ENCODE measurements around the gene GTF2H2C.
A peak's percentile ranks its signal among the peaks of the same experiment; 100 is the strongest.
"Not testable (repeated sequence)": the region's sequence is repeated elsewhere in the genome, so short reads cannot be mapped to it uniquely, and the experiment has no call there.

GTF2H2C gene

GRCh38 chr5:69528609-69529008 lies 31.4 kb upstream of the GTF2H2C start:
- Histone ChIP-seq H3K36me3 (no peaks in the 10 kb centered on the region), H3K27me3 (peaks cover 59% of the 10 kb centered on the region)
- no peak for DNase-seq

GRCh38 chr5:69530561-69531405 lies 29.2 kb upstream of the GTF2H2C start:
- DNase-seq, result no peak
- Histone ChIP-seq H3K4me1 (no peaks in the 10 kb centered on the region), H3K9me3 (no peaks in the 10 kb centered on the region), H3K27me3 (peaks cover 59% of the 10 kb centered on the region), H3K4me3 (ENCODE audit: low read depth, low read length) (no peak overlapping the region), H3K36me3 (no peaks in the 10 kb centered on the region)
- TF ChIP-seq CTCF (IDR thresholded peaks at IDR 0.05; ENCODE audit: low read depth, low read length), result no peak

More at GRCh38 chr5:69528609-69529008, 31.4 kb upstream of the GTF2H2C start:
- H3K9me3 ChIP-seq, result no peaks in the 10 kb centered on the region
- no peaks in the 10 kb centered on the region for H3K4me1 ChIP-seq
- H3K4me3 ChIP-seq (ENCODE audit: low read depth, low read length), result no peak overlapping the region
- no peak for TF ChIP-seq CTCF (IDR thresholded peaks at IDR 0.05; ENCODE audit: low read depth, low read length)

GRCh38 chr5:69531406-69531801 lies 28.6 kb upstream of the GTF2H2C start:
- Histone ChIP-seq H3K4me3 (ENCODE audit: low read depth, low read length) (no peak overlapping the region), H3K27me3 (peaks cover 59% of the 10 kb centered on the region), H3K36me3 (no peaks in the 10 kb centered on the region), H3K4me1 (no peaks in the 10 kb centered on the region), H3K9me3 (no peaks in the 10 kb centered on the region)
- no peak for DNase-seq
- TF ChIP-seq CTCF (IDR thresholded peaks at IDR 0.05; ENCODE audit: low read depth, low read length), result no peak

GRCh38 chr5:69537911-69538310 lies 22.1 kb upstream of the GTF2H2C start:
- DNase-seq; H3K9me3 ChIP-seq; H3K4me1 ChIP-seq; H3K27me3 ChIP-seq; H3K36me3 ChIP-seq; H3K4me3 ChIP-seq (ENCODE audit: low read depth, low read length): not testable (repeated sequence)

- H3K9me3 ChIP-seq; H3K4me1 ChIP-seq; H3K36me3 ChIP-seq; H3K4me3 ChIP-seq (ENCODE audit: low read depth, low read length); DNase-seq; H3K27me3 ChIP-seq: not testable (repeated sequence)
These were observed 21.3 kb upstream of the GTF2H2C start for GRCh38 chr5:69538735-69539134.

- DNase-seq; H3K9me3 ChIP-seq; H3K4me3 ChIP-seq (ENCODE audit: low read depth, low read length); H3K27me3 ChIP-seq; H3K4me1 ChIP-seq; H3K36me3 ChIP-seq: not testable (repeated sequence)
These were observed 18.6 kb upstream of the GTF2H2C start for GRCh38 chr5:69541347-69541746.

- H3K9me3 ChIP-seq; H3K27me3 ChIP-seq; DNase-seq; H3K36me3 ChIP-seq; H3K4me1 ChIP-seq; H3K4me3 ChIP-seq (ENCODE audit: low read depth, low read length): not testable (repeated sequence)
These were observed 17.0 kb upstream of the GTF2H2C start for GRCh38 chr5:69542838-69543618.

GRCh38 chr5:69544602-69545001 lies 15.4 kb upstream of the GTF2H2C start:
- H3K9me3 ChIP-seq; DNase-seq; H3K36me3 ChIP-seq; H3K27me3 ChIP-seq; H3K4me3 ChIP-seq (ENCODE audit: low read depth, low read length); H3K4me1 ChIP-seq: not testable (repeated sequence)

GRCh38 chr5:69560587-69561431 lies 818 bp downstream of the GTF2H2C start:
- H3K9me3 ChIP-seq, H3K4me1 ChIP-seq, DNase-seq: not testable (repeated sequence)

GRCh38 chr5:69566172-69566571 lies 6.2 kb downstream of the GTF2H2C start:
- H3K36me3 ChIP-seq; H3K4me3 ChIP-seq (ENCODE audit: low read depth, low read length); DNase-seq; H3K9me3 ChIP-seq; H3K27me3 ChIP-seq; H3K4me1 ChIP-seq: not testable (repeated sequence)

More at GRCh38 chr5:69560587-69561431, 818 bp downstream of the GTF2H2C start:
- H3K4me3 ChIP-seq (ENCODE audit: low read depth, low read length), result peak overlapping the region; percentile 42
- not testable (repeated sequence) for H3K27me3 ChIP-seq, H3K36me3 ChIP-seq

- H3K9me3 ChIP-seq; H3K27me3 ChIP-seq; H3K4me1 ChIP-seq; H3K4me3 ChIP-seq (ENCODE audit: low read depth, low read length); DNase-seq; H3K36me3 ChIP-seq: not testable (repeated sequence)
These were observed 8.1 kb downstream of the GTF2H2C start for GRCh38 chr5:69568072-69568471.

GRCh38 chr5:69583356-69583755 lies 23.4 kb downstream of the GTF2H2C start:
- H3K4me1 ChIP-seq; H3K27me3 ChIP-seq; H3K4me3 ChIP-seq (ENCODE audit: low read depth, low read length); H3K9me3 ChIP-seq; H3K36me3 ChIP-seq; DNase-seq: not testable (repeated sequence)

Measured in BE2C (cell line).